Activated CD8-positive, alpha-beta T cell treated with anti-CD3 and anti-CD28 coated beads for 36 hours (primary cell): ENCODE measurements around the gene LCAT. TPM values are rescaled to one million over a fixed set of nuclear protein-coding genes. Genes with fewer than 3 reads are reported as not detected.
A peak's percentile ranks its signal among the peaks of the same experiment; 100 is the strongest.
"Not testable (repeated sequence)": the region's sequence is repeated elsewhere in the genome, so short reads cannot be mapped to it uniquely, and the experiment has no call there.

Experiments
- ATAC-seq: fragments of 200-7000 bp; cut with Tn5 transposase; one replicate; pipeline ENCODE4 v1.10.0; 2021; ENCODE audit warnings: mild to moderate bottlenecking, moderate library complexity
- CTCF ChIA-PET: fragments of 350-600 bp; sonication (Branson Sonifier 250); formaldehyde crosslinking; loops from one replicate; lab custom pipeline; 2021; ENCODE audit warnings: antibody characterized with exemption; lab: Charles Lee
- POLR2A ChIA-PET: fragments of 350-600 bp; sonication (Branson Sonifier 250); formaldehyde crosslinking; loops from one replicate; lab custom pipeline; 2021; ENCODE audit warnings: antibody characterized with exemption; lab: Charles Lee
- DNase-seq: peaks from one replicate; pipeline ENCODE4 v3.0.0-alpha.2; 2020
- H3K27ac Mint-ChIP-seq: one replicate; pipeline ENCODE4 v1.8.0; 2021; ENCODE audit warnings: mild to moderate bottlenecking, mixed read lengths
- H3K27me3 Mint-ChIP-seq: one replicate; pipeline ENCODE4 v1.8.0; 2021; ENCODE audit warnings: mixed read lengths
- H3K36me3 Mint-ChIP-seq: one replicate; pipeline ENCODE4 v1.8.0; 2021; ENCODE audit warnings: low read depth, mixed read lengths
- H3K4me1 Mint-ChIP-seq: one replicate; pipeline ENCODE4 v1.8.0; 2021; ENCODE audit warnings: low read depth, mixed read lengths
- H3K4me3 Mint-ChIP-seq: one replicate; pipeline ENCODE4 v1.8.0; 2021; ENCODE audit warnings: mild to moderate bottlenecking, moderate library complexity, mixed read lengths
- H3K9me3 Mint-ChIP-seq: one replicate; pipeline ENCODE4 v1.8.0; 2021; ENCODE audit warnings: mixed read lengths
- CTCF ChIP-seq: fragments of 200-600 bp; IDR thresholded peaks from one replicate; pipeline ENCODE4 v1.8.0; 2022; ENCODE audit warnings: antibody characterized with exemption, mild to moderate bottlenecking
- intact Hi-C: fragments of 100-400 bp; cut with micrococcal nuclease; formaldehyde crosslinking; loops from one replicate; pipeline ENCODE4 v1.10.0; 2022
- total RNA-seq, 2 experiments: library from RNA; stranded (reverse); gene quantifications; one replicate each; pipeline ENCODE4 v1.2.3, GENCODE V29; 2021

Gene LCAT
- total RNA-seq, 2 experiments from 2014 or later: 10.6 to 14.3 TPM

DNA sequence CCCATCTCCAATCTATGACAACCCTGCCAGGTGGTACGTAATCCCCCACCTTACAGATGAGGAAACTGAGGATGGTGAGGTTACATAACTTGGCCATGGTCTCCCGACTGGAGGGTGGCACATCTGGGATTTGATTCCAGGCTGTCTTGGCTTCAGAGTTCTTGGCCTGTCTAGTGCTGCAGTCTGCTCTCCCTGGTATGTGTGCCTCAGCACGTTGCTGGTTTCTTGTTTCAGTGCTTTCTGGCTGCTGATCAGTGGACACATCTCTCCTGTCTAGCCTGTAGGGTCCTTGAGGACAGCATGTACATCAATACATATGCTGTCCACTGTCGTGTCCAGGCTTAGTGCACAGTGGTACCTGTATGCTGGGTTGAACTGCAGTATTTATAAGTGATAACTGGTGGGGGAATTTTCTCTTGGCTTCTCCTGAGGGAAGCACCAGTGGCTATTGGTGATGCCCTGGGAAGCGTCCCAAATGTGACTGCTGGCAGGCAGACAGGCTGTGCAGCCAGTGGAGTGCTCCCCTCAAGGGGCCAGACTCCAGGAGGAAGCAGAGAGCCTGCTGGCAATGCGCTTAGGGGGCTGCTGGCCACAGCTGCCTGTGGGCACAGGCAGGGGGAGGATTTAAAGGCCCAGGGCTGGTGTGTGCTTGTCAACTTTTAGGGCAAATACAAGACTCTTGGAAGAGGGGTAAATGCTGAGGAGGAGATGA, 26.6 kb downstream of the LCAT start:
- peaks cover 2% of the 10 kb centered on the region for H3K36me3 Mint-ChIP-seq
- H3K27me3 Mint-ChIP-seq: no peaks in the 10 kb centered on the region
- TF ChIP-seq CTCF: no peak
- POLR2A ChIA-PET: interaction anchor here (1.2 to 1.5 kb wide), 2 partner anchors 18 to 76 kb away, joined by 3 to 6 read pairs; no protein-coding TSS in a partner anchor
- ATAC-seq (peak; percentile 12), DNase-seq (no peak)
- H3K9me3 Mint-ChIP-seq: no peaks in the 10 kb centered on the region
- no peak overlapping the region for H3K4me3 Mint-ChIP-seq
- H3K27ac Mint-ChIP-seq: peak overlapping the region; percentile 82
- intact Hi-C loops: no loop called here
- CTCF ChIA-PET: interaction anchor here (0.6 to 2.0 kb wide), 5 partner anchors 8 to 101 kb away, joined by 3 to 14 read pairs (median 8); no protein-coding TSS in a partner anchor
- peaks cover 28% of the 10 kb centered on the region for H3K4me1 Mint-ChIP-seq

GRCh38 chr16:67915831-67916723, 27.8 kb downstream of the LCAT start:
- DNase-seq (no peak), ATAC-seq (no peak)
- ChIA-PET CTCF (interaction anchor here (1.8 kb wide), 1 partner anchor 32 kb away, joined by 8 read pairs; no protein-coding TSS in a partner anchor), POLR2A (interaction anchor here (1.2 to 1.4 kb wide), 2 partner anchors 9 to 307 kb away, joined by 3 to 6 read pairs; no protein-coding TSS in a partner anchor)
- no peak for TF ChIP-seq CTCF
- no peaks in the 10 kb centered on the region for H3K9me3 Mint-ChIP-seq
- H3K27me3 Mint-ChIP-seq: no peaks in the 10 kb centered on the region
- no peak overlapping the region for H3K4me3 Mint-ChIP-seq
- peak overlapping the region; percentile 25 for H3K27ac Mint-ChIP-seq
- H3K4me1 Mint-ChIP-seq: peaks cover 20% of the 10 kb centered on the region
- peaks cover 2% of the 10 kb centered on the region for H3K36me3 Mint-ChIP-seq
- intact Hi-C loops: no loop called here

DNA sequence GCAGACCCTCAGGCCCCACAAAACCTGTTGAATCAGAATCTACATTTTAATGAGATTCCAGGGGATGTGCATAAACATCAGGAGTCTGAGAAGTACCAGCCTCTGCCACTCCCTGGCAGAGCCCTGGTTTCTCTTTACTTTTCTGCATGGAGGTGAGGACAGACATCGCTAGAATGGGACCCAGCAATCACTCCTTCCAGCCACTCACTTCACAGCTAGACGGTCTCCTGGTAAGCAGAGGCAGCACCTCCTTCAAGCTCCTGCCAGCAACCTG, 28.5 kb downstream of the LCAT start:
- peaks cover 21% of the 10 kb centered on the region for H3K4me1 Mint-ChIP-seq
- POLR2A ChIA-PET: interaction anchor here (1.2 to 1.4 kb wide), 2 partner anchors 9 to 307 kb away, joined by 3 to 6 read pairs; no protein-coding TSS in a partner anchor
- H3K4me3 Mint-ChIP-seq, intact Hi-C loops, H3K27me3 Mint-ChIP-seq, ATAC-seq, H3K36me3 Mint-ChIP-seq, DNase-seq, H3K9me3 Mint-ChIP-seq, H3K27ac Mint-ChIP-seq: not testable (repeated sequence)
- CTCF ChIA-PET: interaction anchor here (1.8 kb wide), 1 partner anchor 31 kb away, joined by 8 read pairs; no protein-coding TSS in a partner anchor

GRCh38 chr16:67914758-67915495, 29.0 kb downstream of the LCAT start:
- H3K4me1 Mint-ChIP-seq: peaks cover 26% of the 10 kb centered on the region
- ChIA-PET CTCF (interaction anchor here (0.9 to 2.9 kb wide), 5 partner anchors 27 to 98 kb away, joined by 3 to 11 read pairs (median 5); partner anchors contain the start of gene NRN1L), POLR2A (interaction anchor here (1.2 to 1.4 kb wide), 2 partner anchors 10 to 306 kb away, joined by 3 to 6 read pairs; no protein-coding TSS in a partner anchor)
- ATAC-seq (no peak), DNase-seq (no peak)
- no peak for TF ChIP-seq CTCF
- no peak overlapping the region for H3K27ac Mint-ChIP-seq
- H3K9me3 Mint-ChIP-seq: no peaks in the 10 kb centered on the region
- intact Hi-C loops: no loop called here
- H3K27me3 Mint-ChIP-seq: no peaks in the 10 kb centered on the region
- peaks cover 3% of the 10 kb centered on the region for H3K36me3 Mint-ChIP-seq
- no peak overlapping the region for H3K4me3 Mint-ChIP-seq

DNA sequence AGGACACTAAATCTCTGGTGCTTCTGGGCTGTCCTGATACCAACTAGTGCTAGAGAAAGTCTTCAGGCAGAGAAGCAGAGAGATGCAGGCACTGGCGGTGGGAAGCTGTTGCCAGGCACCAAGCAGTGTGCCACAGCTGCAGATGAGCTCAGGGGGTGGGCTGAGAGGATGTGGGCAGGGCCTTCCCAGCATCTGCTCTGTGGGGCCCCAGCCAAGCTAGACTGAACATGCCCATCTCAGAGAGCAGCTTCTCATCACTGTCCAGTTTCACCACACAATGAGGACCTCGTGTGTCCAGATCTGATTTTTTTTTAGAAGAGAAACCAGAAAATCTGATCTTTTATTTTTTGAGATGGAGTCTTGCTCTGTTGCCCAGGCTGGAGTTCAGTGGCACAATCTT, 33.8 kb downstream of the LCAT start:
- Mint-ChIP-seq H3K27me3 (no peaks in the 10 kb centered on the region), H3K4me1 (peaks cover 22% of the 10 kb centered on the region), H3K4me3 (no peak overlapping the region), H3K36me3 (peaks cover 2% of the 10 kb centered on the region), H3K9me3 (no peaks in the 10 kb centered on the region), H3K27ac (peak overlapping the region; percentile 34)
- no peak for TF ChIP-seq CTCF
- DNase-seq (peak; percentile 72), ATAC-seq (peak; percentile 99)
- ChIA-PET CTCF (interaction anchor here (0.7 to 2.1 kb wide), 6 partner anchors 19 to 558 kb away, joined by 3 to 18 read pairs (median 4); partner anchors contain the start of gene NRN1L), POLR2A (interaction anchor here (0.6 to 1.6 kb wide), 4 partner anchors 14 to 106 kb away, joined by 3 to 4 read pairs (median 4); partner anchors contain the start of gene DPEP2NB)
- intact Hi-C loops: no loop called here
